Measurements from ENCODE around the gene DUOX1. TPM values are rescaled to one million over a fixed set of nuclear protein-coding genes. Genes with fewer than 3 reads are reported as not detected.

Gene DUOX1
- total and polyA plus RNA-seq, 12 donors, result 0.14 to 0.99 (median 0.61) TPM; not detected in 1

- ATAC-seq, result no peak
- H3K36me3 ChIP-seq, result no peaks in the 10 kb centered on the region
- no peak for DNase-seq
- no peaks in the 10 kb centered on the region for H3K9me3 ChIP-seq
- H3K4me1 ChIP-seq, result peaks cover 6 to 40% (median 22%) of the 10 kb centered on the region in 9 donors
- intact Hi-C loops (cut with DNase I), result loop anchor here in 2 of 10 donors (10.0 kb wide), 2 partner anchors 68 to 78 kb away; no protein-coding TSS in a partner anchor
- H3K27ac ChIP-seq, result no peak overlapping the region
- H3K27me3 ChIP-seq, result peaks cover 39 to 97% (median 92%) of the 10 kb centered on the region in 7 donors
- peak overlapping the region in 7 of 10 donors; percentile 1 to 16 (median 7) for H3K4me3 ChIP-seq
- WGBS, 2 donors, result 1 to 3% methylated on average over 57 to 58 of the region's 58 CpGs
- no peak for TF ChIP-seq CTCF (IDR thresholded peaks at IDR 0.05)
These were observed 17.0 kb upstream of the DUOX1 start for GRCh38 chr15:45112591-45113379.

- DNase-seq, result no peak
- no peak for ATAC-seq
- peaks cover 8 to 45% (median 22%) of the 10 kb centered on the region in 9 donors for H3K4me1 ChIP-seq
- no peak for TF ChIP-seq CTCF (IDR thresholded peaks at IDR 0.05)
- intact Hi-C loops (cut with DNase I), result loop anchor here in 2 of 10 donors (10.0 kb wide), 2 partner anchors 69 to 79 kb away; no protein-coding TSS in a partner anchor
- H3K9me3 ChIP-seq, result no peaks in the 10 kb centered on the region
- H3K4me3 ChIP-seq, result peak overlapping the region in 2 of 10 donors; percentile 6 to 7
- WGBS, 2 donors, result 8 to 13% methylated on average over 14 of the region's 14 CpGs
- H3K36me3 ChIP-seq, result no peaks in the 10 kb centered on the region
- peaks cover 39 to 95% (median 87%) of the 10 kb centered on the region in 7 donors for H3K27me3 ChIP-seq
- H3K27ac ChIP-seq, result no peak overlapping the region
These were observed 16.3 kb upstream of the DUOX1 start for GRCh38 chr15:45113380-45113990.

- intact Hi-C loops (cut with DNase I), result loop anchor here in 2 of 10 donors (10.0 kb wide), 2 partner anchors 69 to 79 kb away; no protein-coding TSS in a partner anchor
These were observed 15.6 kb upstream of the DUOX1 start, which contains the start of the genes DUOX2 and DUOXA2 for GRCh38 chr15:45114076-45114750. Gene DUOX2 (minus strand): TSS chr15:45114172. CDS start chr15:45113411, 761 bp downstream. Gene DUOXA2 (plus strand): TSS chr15:45114326. CDS start chr15:45114606, 280 bp downstream.

More at GRCh38 chr15:45114076-45114750, 15.6 kb upstream of the DUOX1 start, which contains the start of the genes DUOX2 and DUOXA2:
- H3K27me3 ChIP-seq, result peaks cover 39 to 95% (median 85%) of the 10 kb centered on the region in 7 donors
- ATAC-seq, result no peak
- no peaks in the 10 kb centered on the region for H3K36me3 ChIP-seq
- H3K4me1 ChIP-seq, result peaks cover 8 to 45% (median 22%) of the 10 kb centered on the region in 9 donors
- peak within 1 kb of the TSS in 6 of 10 donors; percentile 3 to 30 (median 10) for H3K4me3 ChIP-seq
- no peak within 1 kb of the TSS for H3K27ac ChIP-seq
- WGBS, 2 donors, result 2 to 3% methylated on average over 42 of the region's 42 CpGs
- DNase-seq, result no peak
- no peaks in the 10 kb centered on the region for H3K9me3 ChIP-seq
- no peak for TF ChIP-seq CTCF (IDR thresholded peaks at IDR 0.05)
